ENCODE results near the gene POLN. TPM values are rescaled to one million over a fixed set of nuclear protein-coding genes. Genes with fewer than 3 reads are reported as not detected.
A peak's percentile ranks its signal among the peaks of the same experiment; 100 is the strongest.

Gene POLN
- total and polyA plus RNA-seq, 8 donors: 2.7 to 5.7 (median 3.9) TPM

GRCh38 chr4:2060611-2061185 lies 181.2 kb downstream of the POLN start:
- H3K9me3 ChIP-seq: no peaks in the 10 kb centered on the region
- intact Hi-C loops (cut with DNase I): no loop called here
- TF ChIP-seq CTCF (IDR thresholded peaks at IDR 0.05): no peak
- DNase-seq (no peak), ATAC-seq (peak; percentile 21)
- peaks cover 3 to 10% of the 10 kb centered on the region in 2 donors for H3K4me1 ChIP-seq
- H3K27me3 ChIP-seq: peaks cover 37 to 87% of the 10 kb centered on the region in 2 donors
- no peak overlapping the region for H3K27ac ChIP-seq
- no peaks in the 10 kb centered on the region for H3K36me3 ChIP-seq
- no peak overlapping the region for H3K4me3 ChIP-seq

- H3K27me3 ChIP-seq: peaks cover 37 to 90% of the 10 kb centered on the region in 2 donors
- H3K4me3 ChIP-seq: no peak overlapping the region
- no peaks in the 10 kb centered on the region for H3K9me3 ChIP-seq
- peaks cover 3 to 10% of the 10 kb centered on the region in 2 donors for H3K4me1 ChIP-seq
- TF ChIP-seq CTCF (IDR thresholded peaks at IDR 0.05): no peak
- ATAC-seq (no peak), DNase-seq (peak in 1 of 4 donors; percentile 59)
- intact Hi-C loops (cut with DNase I): no loop called here
- H3K36me3 ChIP-seq: no peaks in the 10 kb centered on the region
- H3K27ac ChIP-seq: no peak overlapping the region
These were observed 182.0 kb downstream of the POLN start for GRCh38 chr4:2059726-2060602.

GRCh38 chr4:2059046-2059725 lies 182.7 kb downstream of the POLN start, which contains the start of gene NAT8L:
NAT8L (plus strand) TSS chr4:2059327; CDS start chr4:2059512, 185 bp downstream.
- intact Hi-C loops (cut with DNase I): no loop called here
- Histone ChIP-seq H3K27ac (no peak within 1 kb of the TSS), H3K27me3 (peaks cover 37 to 90% of the 10 kb centered on the region in 2 donors), H3K36me3 (no peaks in the 10 kb centered on the region), H3K4me1 (peaks cover 3 to 10% of the 10 kb centered on the region in 2 donors), H3K9me3 (no peaks in the 10 kb centered on the region), H3K4me3 (peak within 1 kb of the TSS in 1 of 2 donors; percentile 21)
- no peak for TF ChIP-seq CTCF (IDR thresholded peaks at IDR 0.05)
- DNase-seq (peak in 2 of 4 donors; percentile 55 to 63), ATAC-seq (peak; percentile 49)

GRCh38 chr4:2058264-2059045 lies 183.5 kb downstream of the POLN start:
- Histone ChIP-seq H3K27me3 (peaks cover 37 to 93% of the 10 kb centered on the region in 2 donors), H3K4me3 (peak overlapping the region in 1 of 2 donors; percentile 21), H3K9me3 (no peaks in the 10 kb centered on the region), H3K36me3 (no peaks in the 10 kb centered on the region), H3K27ac (no peak overlapping the region), H3K4me1 (peaks cover 3 to 10% of the 10 kb centered on the region in 2 donors)
- no peak for ATAC-seq
- peak in 1 of 4 donors; percentile 72 for DNase-seq
- intact Hi-C loops (cut with DNase I): no loop called here
- no peak for TF ChIP-seq CTCF (IDR thresholded peaks at IDR 0.05)

Data from left lung (tissue), 10 donors.